GM13977 (cell line): ENCODE data around the gene OSBPL2.

Source experiments
- DNase-seq: peaks from one replicate; pipeline ENCODE4 v3.0.0; 2012; ENCODE audit warnings: low spot score
- in situ Hi-C: fragments of 300-500 bp; cut with MboI; formaldehyde crosslinking; loops from one replicate; pipeline ENCODE4 v1.12.0; 2022; ENCODE audit warnings: low sequenced_read_pairs, low pct_unique_long_range_greater_than_20kb, mixed read lengths, inconsistent platforms; ENCODE audit not compliant: unreplicated experiment
- TF ChIP-seq, protein P1 (sequence below): IDR thresholded peaks from 2 replicates; pipeline ENCODE4 v1.5.1; 2012; ENCODE audit warnings: mild to moderate bottlenecking, control low read depth; ENCODE audit not compliant: insufficient read depth; ENCODE audit errors: extremely low read depth, missing control alignments

The OSBPL2 gene

GRCh38 chr20:62206388-62206775 lies 31.9 kb upstream of the OSBPL2 start:
- TF ChIP-seq, protein P1, sequence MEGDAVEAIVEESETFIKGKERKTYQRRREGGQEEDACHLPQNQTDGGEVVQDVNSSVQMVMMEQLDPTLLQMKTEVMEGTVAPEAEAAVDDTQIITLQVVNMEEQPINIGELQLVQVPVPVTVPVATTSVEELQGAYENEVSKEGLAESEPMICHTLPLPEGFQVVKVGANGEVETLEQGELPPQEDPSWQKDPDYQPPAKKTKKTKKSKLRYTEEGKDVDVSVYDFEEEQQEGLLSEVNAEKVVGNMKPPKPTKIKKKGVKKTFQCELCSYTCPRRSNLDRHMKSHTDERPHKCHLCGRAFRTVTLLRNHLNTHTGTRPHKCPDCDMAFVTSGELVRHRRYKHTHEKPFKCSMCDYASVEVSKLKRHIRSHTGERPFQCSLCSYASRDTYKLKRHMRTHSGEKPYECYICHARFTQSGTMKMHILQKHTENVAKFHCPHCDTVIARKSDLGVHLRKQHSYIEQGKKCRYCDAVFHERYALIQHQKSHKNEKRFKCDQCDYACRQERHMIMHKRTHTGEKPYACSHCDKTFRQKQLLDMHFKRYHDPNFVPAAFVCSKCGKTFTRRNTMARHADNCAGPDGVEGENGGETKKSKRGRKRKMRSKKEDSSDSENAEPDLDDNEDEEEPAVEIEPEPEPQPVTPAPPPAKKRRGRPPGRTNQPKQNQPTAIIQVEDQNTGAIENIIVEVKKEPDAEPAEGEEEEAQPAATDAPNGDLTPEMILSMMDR: no peak
- in situ Hi-C loops: no loop called here
- DNase-seq: no peak

DNA sequence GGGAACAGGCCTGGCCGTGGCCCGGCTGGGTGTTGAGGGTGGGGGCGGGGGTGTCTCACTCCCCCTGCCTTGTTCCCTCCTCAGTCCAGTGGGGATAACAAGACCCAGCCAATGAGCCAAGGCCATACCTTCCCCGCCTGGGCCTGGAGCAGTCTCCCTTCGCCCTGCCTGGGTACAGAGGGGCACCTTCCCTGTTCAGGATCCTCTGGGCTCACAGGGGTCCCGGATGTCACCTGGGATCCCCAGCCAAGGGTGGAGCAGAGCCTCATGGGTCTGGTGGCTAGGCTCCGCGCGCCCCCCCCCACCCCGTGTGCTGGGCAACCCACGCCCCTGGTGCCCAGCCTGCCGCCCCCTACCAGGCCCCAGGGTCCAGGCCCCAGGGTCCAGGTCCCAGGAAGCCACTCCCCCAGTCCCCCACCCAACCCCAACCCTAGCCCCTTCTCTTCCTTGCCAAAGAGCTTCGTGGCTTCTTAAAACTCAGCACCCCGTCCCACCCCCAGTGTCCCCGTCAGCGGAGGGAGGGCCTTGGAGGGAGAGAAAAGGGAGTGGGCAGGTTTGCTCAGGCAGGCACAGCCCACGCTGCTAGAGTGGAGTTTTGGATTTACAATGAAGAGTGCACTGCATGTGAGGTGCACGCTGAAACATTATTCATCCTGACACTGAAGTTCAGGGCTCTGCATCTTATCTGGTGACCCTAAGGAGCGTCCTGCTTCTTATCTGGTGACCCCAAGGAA lies 30.1 kb upstream of the OSBPL2 start:
- in situ Hi-C loops: no loop called here
- TF ChIP-seq, protein P1: no peak

DNA sequence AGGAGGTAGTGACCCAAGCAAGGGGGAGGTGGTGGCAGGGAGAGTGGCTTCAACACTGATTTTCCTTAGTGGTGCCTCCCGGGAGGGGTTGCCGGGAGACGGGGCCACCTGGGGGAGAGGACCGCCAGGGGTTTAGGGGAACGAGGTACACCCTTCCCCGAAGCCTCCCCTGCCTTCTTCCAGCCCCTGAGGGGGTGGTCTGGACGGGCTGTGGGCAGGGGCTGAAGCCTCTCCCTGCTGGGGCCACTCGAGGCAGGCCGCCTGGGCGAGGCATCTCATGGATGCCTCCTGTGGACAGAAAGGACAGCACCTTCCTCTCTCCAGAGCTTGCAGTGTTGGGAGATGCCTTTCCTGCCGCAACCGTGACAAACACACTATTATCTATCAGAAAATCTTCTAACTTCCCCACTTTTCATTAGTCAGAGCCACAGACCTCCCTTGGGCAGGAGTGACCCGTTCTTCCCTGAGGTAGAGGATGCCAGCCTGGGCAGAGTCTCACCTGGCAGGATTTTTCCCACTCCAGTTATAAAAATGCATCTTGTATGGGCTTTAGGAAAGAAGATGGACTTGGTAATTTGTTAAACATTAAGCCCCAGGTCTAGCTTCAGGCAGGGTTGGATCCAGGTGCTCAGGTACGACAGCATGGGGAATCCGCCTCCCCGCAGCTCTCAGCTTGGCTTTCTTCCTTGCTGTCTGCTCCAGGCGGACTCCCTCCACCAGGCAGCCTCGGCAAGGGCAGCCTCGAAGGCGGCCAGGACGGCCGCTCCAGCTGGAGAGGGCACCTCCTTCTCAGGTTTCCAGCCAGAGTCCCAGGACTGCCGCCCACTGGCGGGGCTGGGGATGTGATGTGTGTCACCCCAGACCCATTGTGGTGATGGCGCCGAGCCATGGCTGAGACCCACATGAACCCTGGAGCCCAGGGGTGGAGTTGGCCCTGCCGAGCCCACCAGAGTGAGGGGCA lies 29.2 kb upstream of the OSBPL2 start:
- in situ Hi-C loops: no loop called here
- TF ChIP-seq, protein P1: no peak
- no peak for DNase-seq

More for the DNA sequence above, 30.1 kb upstream of the OSBPL2 start:
- no peak for DNase-seq

- in situ Hi-C loops: no loop called here
- TF ChIP-seq, protein P1: no peak
- no peak for DNase-seq
These were observed 28.3 kb upstream of the OSBPL2 start for GRCh38 chr20:62209850-62210495.

- in situ Hi-C loops: no loop called here
- no peak for DNase-seq
- TF ChIP-seq, protein P1: no peak
These were observed 27.8 kb upstream of the OSBPL2 start for GRCh38 chr20:62210496-62210855.

- TF ChIP-seq, protein P1: no peak
- in situ Hi-C loops: no loop called here
- DNase-seq: no peak
These were observed 27.1 kb upstream of the OSBPL2 start for GRCh38 chr20:62211216-62211615.
